Activated T-cell treated with anti-CD3 and anti-CD28 coated beads, Interleukin-2, amount 50 U/mL, for 72 hours (primary cell): ENCODE measurements around the gene PACS2. TPM values are rescaled to one million over a fixed set of nuclear protein-coding genes. Genes with fewer than 3 reads are reported as not detected.
"Not testable (repeated sequence)": the region's sequence is repeated elsewhere in the genome, so short reads cannot be mapped to it uniquely, and the experiment has no call there.

Experiments
- ATAC-seq, 2 donors: fragments of 150-1000 bp; cut with Tn5 transposase; replicated peaks in 1 of 2; 2 replicates each; pipeline ENCODE4 v1.10.0; 2021; ENCODE audit warnings: moderate library complexity in 2 of 2, mild to moderate bottlenecking in 1 of 2
- DNase-seq, 2 donors: peaks; one replicate each; pipeline ENCODE4 v3.0.0; 2021 to 2022; ENCODE audit warnings: mixed read lengths in 1 of 2
- H3K27ac Mint-ChIP-seq: one replicate; pipeline ENCODE4 v1.8.0; 2022; ENCODE audit warnings: mild to moderate bottlenecking, moderate library complexity, mixed read lengths
- H3K27me3 Mint-ChIP-seq: one replicate; pipeline ENCODE4 v1.8.0; 2022; ENCODE audit warnings: low read depth, mixed read lengths
- H3K36me3 Mint-ChIP-seq, 2 donors: one replicate each; pipeline ENCODE4 v1.8.0; 2022; ENCODE audit warnings: mixed read lengths in 2 of 2, mild to moderate bottlenecking in 1 of 2; ENCODE audit not compliant: insufficient read depth in 2 of 2
- H3K4me1 Mint-ChIP-seq: one replicate; pipeline ENCODE4 v1.8.0; 2022; ENCODE audit warnings: low read depth, mixed read lengths
- H3K4me3 Mint-ChIP-seq, 2 donors: one replicate each; pipeline ENCODE4 v1.8.0; 2022; ENCODE audit warnings: mild to moderate bottlenecking in 2 of 2, mixed read lengths in 2 of 2, moderate library complexity in 2 of 2
- H3K9me3 Mint-ChIP-seq, 2 donors: one replicate each; pipeline ENCODE4 v1.8.0; 2022; ENCODE audit warnings: mixed read lengths in 2 of 2
- total RNA-seq, 2 donors: library from RNA; stranded (reverse); gene quantifications; one replicate each; pipeline ENCODE4 v1.2.3, GENCODE V29; 2022

Gene PACS2
- total RNA-seq, 2 donors from 2014 or later, result 36.5 to 44.9 TPM

DNA sequence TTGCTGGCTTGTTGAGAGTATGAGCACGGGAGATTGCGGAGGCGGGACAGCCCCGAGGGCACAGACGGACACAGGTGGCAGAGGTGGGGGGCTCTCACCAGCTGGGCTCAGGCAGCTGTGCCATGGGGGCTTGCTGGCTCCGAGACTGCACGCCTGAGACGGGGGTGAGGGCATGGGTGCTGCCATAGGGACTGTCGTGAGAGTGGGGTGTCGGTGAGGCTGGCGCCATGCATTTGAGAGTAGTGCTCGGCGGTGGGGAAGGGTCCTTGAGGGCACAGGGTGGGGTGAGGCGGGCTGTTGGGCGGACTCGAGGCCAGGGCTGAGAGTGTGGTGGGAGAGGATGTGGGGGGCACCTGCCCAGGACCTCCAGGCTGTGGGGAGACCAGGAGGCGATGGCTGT is 43.1 kb downstream of the PACS2 start:
- Mint-ChIP-seq H3K9me3 (no peaks in the 10 kb centered on the region), H3K27ac (no peak overlapping the region), H3K27me3 (no peaks in the 10 kb centered on the region), H3K4me1 (peaks cover 9% of the 10 kb centered on the region), H3K4me3 (no peak overlapping the region), H3K36me3 (no peaks in the 10 kb centered on the region)
- no peak for ATAC-seq
- DNase-seq, result no peak

DNA sequence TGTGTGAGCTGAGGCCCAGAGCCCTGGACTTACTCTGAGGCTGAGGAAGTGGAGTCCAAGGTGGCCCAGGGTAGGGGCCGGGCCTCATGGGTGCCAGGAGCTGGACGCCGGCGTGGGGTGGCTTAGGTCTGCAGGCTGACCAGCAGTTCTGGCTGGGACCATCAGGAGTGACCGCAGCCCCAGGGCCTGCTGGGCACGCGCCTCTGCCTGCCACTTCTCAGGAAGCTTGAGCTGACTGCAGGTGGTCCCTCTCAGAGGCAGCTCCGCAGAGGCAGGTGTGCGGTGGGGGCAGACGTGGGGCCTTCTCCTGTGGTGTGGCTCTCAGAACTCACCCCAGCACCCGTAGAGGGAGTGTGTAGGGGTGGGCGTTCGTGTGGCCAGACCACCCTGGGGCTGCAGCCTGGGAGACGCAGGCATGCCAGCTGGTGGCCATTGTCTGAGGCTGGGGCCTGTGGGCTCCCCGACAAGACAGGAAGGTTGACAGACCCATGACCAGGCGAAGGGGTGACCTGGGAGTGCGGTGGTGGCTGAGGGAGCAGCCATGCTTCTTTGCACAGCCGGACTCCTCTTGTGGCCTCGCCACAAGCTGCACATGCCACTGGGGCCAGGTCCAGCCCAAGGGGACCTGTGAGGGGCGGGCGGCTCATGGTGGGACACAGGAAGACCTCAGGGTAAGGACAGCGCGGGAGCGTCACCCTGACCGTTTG is 43.7 kb downstream of the PACS2 start:
- DNase-seq, result no peak
- ATAC-seq, result no peak
- H3K36me3 Mint-ChIP-seq, result no peaks in the 10 kb centered on the region
- peaks cover 16% of the 10 kb centered on the region for H3K4me1 Mint-ChIP-seq
- H3K27me3 Mint-ChIP-seq, result no peaks in the 10 kb centered on the region
- H3K9me3 Mint-ChIP-seq, result no peaks in the 10 kb centered on the region
- H3K4me3 Mint-ChIP-seq, result no peak overlapping the region
- H3K27ac Mint-ChIP-seq, result no peak overlapping the region

DNA sequence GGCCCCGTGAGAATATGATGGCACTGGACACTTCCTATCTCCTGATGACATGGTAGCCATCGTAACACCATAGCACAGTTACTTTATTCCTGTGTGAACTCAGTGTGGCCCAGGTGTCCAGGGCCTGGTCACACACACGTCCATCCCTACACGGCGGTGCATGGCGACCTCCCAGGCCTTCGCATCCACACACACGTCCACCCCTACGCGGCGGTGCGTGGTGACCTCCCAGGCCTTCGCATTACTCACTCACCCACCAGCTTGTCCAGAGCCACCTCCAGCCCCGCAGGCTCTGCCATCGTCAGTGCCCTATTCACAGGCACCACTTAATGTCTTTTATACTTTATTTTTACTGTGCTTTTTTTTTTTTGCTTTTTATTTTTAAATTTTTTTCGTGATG is 44.4 kb downstream of the PACS2 start:
- Mint-ChIP-seq H3K4me1 (peaks cover 23% of the 10 kb centered on the region), H3K36me3 (no peaks in the 10 kb centered on the region), H3K27ac (no peak overlapping the region), H3K9me3 (no peaks in the 10 kb centered on the region), H3K27me3 (no peaks in the 10 kb centered on the region), H3K4me3 (no peak overlapping the region)
- DNase-seq (no peak), ATAC-seq (no peak)

DNA sequence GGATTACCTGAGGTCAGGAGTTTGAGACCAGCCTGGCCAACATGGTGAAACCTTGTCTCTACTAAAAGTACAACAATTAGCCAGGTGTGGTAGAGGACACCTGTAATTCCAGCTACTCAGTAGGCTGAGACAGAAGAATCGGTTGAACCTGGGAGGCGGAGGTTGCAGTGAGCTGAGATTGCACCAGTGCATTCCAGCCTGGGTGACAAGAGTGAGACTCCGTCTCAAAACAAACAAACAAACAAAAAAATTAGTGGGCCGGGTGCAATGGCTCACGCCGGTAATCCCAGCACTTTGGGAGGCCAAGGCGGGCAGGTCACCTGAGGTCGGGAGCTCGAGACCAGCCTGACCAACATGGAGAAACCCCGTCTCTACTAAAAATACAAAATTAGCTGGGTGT is 46.9 kb downstream of the PACS2 start:
- H3K4me3 Mint-ChIP-seq, result not testable (repeated sequence)

DNA sequence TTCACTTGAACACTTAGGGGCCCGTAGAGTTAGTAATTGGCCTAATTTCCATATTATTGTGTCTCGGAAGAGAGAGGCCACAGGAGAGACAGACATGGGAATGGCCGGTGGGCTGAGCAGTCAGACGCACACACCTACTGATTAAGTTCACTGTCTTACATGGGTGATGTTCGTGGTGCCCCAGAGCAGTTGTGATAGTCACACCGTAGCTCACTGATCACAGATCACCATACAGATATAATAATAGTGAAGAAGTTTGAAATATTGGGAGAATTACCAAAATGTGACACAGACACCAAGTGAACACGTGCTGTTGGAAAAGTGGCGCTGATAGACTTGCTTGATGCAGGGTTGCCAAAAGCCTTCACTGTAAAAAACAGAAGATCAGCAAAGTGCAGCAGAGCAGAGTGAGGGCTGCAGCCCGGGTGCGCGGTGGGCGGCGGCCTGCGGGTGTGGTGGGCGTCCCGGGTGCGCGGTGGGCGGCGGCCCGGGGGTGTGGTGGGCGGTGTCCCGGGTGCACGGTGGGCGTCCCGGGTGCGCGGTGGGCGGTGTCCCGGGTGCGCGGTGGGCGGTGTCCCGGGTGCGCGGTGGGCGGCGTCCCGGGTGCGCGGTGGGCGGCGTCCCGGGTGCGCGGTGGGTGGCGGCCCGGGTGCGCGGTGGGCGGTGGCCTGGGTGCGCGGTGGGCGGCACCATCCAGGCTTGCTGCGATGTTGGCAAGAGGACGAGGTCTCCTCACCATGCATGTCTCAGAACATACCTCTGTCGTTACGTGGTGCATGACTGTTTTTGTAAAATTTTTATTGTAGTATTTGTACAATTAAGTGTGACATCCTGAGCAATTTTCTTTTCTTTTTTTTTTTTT is 49.5 kb downstream of the PACS2 start:
- Mint-ChIP-seq H3K27me3 (no peaks in the 10 kb centered on the region), H3K27ac (peak overlapping the region; percentile 4), H3K4me3 (peak overlapping the region; percentile 59 to 77), H3K9me3 (no peaks in the 10 kb centered on the region), H3K4me1 (peaks cover 25% of the 10 kb centered on the region), H3K36me3 (no peaks in the 10 kb centered on the region)
- ATAC-seq (peak; percentile 65 to 79), DNase-seq (peak; percentile 41 to 46)

More for the DNA sequence above, 46.9 kb downstream of the PACS2 start:
- DNase-seq, H3K36me3 Mint-ChIP-seq, H3K27ac Mint-ChIP-seq, ATAC-seq, H3K9me3 Mint-ChIP-seq, H3K27me3 Mint-ChIP-seq: not testable (repeated sequence)
- peaks cover 25% of the 10 kb centered on the region for H3K4me1 Mint-ChIP-seq

DNA sequence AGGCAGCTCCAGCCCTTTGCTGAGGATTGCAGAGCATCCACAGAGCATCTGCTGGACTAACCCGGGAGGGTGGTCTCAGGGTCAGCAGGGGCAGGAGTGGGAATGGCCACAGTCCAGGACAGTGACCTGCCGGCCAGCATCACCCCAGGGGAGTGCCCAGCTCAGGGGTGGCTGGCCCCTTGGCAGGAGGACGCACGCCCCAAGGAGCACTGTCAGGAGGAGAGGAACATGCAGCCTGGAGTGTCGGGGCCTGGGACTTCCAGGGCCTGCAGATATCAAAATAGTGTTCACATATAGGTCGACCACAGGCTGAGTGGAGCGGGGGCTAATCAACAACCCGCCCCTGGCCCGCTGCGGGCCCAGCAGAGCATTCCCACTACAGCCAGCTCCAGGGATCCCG is 50.6 kb downstream of the PACS2 start:
- Mint-ChIP-seq H3K4me1 (peaks cover 25% of the 10 kb centered on the region), H3K36me3 (no peaks in the 10 kb centered on the region), H3K27ac (no peak overlapping the region), H3K27me3 (no peaks in the 10 kb centered on the region), H3K9me3 (no peaks in the 10 kb centered on the region), H3K4me3 (no peak overlapping the region)
- no peak for DNase-seq
- no peak for ATAC-seq

DNA sequence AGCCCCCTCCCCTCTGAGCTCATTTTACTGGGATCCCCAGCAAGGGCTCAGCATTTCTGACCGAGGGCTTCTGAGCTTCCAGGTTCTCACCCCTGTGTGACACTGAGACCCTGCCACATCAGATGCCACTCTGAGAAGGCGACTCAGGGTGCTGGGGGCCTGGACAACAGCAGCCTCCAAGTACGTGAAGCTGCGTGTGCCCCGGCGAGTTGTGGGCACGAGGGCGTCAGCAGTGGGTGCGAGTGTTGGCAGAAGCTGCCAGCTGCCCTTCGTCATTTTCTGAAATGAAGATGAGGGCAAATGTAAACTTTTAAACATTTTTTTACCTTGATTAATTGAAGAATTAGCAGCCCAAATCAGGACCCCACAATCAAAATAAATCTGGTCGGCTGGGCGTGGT is 51.1 kb downstream of the PACS2 start:
- no peaks in the 10 kb centered on the region for H3K36me3 Mint-ChIP-seq
- peaks cover 25% of the 10 kb centered on the region for H3K4me1 Mint-ChIP-seq
- ATAC-seq (no peak), DNase-seq (no peak)
- H3K27me3 Mint-ChIP-seq, result no peaks in the 10 kb centered on the region
- H3K27ac Mint-ChIP-seq, result no peak overlapping the region
- no peaks in the 10 kb centered on the region for H3K9me3 Mint-ChIP-seq
- no peak overlapping the region for H3K4me3 Mint-ChIP-seq

DNA sequence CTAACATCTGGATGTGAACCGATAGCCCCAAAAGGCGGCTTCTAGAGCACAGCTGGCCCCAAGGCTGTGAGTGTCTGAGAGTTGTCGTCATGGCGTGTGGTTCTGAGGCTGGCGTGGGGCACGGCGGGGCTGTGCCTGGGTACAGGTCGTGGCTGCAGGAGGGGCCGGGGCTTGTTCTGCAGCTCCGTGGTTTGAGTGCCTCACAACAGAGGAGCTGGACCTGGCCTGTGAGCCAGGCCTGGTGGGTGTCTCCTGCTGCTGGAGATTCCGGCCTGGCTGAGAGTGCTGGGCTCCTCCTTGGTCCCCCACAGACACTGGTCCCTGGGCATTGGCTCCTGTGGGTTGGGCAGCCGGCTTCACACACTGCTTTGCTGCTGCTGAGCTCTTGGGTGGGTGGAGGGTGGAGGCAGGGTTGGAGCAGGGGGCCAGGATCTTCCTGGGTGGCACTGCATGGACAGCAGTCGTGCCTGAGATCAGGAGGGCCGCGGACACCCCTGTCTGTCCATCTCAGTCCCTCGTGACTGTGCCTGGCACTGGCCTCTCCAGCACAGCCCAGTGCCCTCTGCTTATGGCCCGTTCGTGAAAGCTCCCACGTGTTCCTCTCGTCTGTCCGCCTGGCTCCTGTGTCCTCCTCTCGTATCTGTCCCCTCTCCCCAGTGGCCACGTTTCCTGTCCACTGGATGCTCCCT is 52.0 kb downstream of the PACS2 start:
- DNase-seq (no peak), ATAC-seq (no peak)
- H3K36me3 Mint-ChIP-seq, result no peaks in the 10 kb centered on the region
- H3K9me3 Mint-ChIP-seq, result no peaks in the 10 kb centered on the region
- no peaks in the 10 kb centered on the region for H3K27me3 Mint-ChIP-seq
- no peak overlapping the region for H3K27ac Mint-ChIP-seq
- H3K4me3 Mint-ChIP-seq, result no peak overlapping the region
- H3K4me1 Mint-ChIP-seq, result peaks cover 25% of the 10 kb centered on the region

DNA sequence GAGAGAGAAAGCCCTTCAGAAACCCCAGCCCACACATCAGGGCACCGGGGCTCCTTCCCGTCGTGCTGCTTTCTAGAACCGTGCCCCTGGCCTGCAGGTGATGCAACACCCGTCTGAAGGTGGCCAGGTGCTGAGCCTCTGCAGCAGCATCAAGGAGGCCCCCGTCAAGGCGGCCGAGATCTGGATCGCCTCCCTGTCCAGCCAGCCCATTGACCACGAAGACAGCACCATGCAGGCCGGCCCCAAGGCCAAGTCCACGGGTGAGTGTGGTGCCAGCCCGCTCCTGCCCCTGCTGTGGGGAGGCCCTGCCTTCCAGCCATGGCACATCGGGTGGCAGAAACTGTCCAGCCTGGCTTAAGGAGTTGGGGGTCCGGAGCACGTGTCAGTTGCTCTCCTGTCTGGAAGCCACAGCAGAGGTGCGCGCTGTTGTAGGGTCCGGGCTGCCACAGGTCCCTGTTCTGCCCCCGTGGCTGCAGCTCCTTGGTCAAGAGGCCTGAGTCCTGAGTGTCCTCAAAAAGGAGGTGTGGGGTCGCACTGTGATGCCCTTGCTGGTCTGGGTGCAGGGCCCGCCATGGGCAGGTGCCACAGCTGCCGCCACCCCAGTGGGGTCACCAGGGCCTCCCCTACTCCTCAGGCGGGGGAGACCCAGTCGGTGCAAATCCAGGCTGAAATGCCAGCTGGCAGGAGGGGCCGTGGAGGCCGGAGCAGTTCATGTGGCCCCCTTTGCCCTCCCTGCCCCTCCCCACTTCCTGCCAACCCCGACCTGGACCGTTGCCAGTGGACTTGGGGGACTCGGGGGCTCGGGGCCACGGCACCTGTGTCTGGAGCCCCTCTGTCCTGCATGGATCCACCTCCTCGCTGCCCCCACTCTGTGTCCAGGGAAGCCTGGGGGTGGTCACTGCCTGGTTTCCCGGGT is 52.8 kb downstream of the PACS2 start:
- no peak for DNase-seq
- no peak overlapping the region for H3K27ac Mint-ChIP-seq
- H3K9me3 Mint-ChIP-seq, result no peaks in the 10 kb centered on the region
- no peaks in the 10 kb centered on the region for H3K36me3 Mint-ChIP-seq
- H3K27me3 Mint-ChIP-seq, result no peaks in the 10 kb centered on the region
- H3K4me3 Mint-ChIP-seq, result no peak overlapping the region
- ATAC-seq, result no peak
- H3K4me1 Mint-ChIP-seq, result peaks cover 18% of the 10 kb centered on the region

DNA sequence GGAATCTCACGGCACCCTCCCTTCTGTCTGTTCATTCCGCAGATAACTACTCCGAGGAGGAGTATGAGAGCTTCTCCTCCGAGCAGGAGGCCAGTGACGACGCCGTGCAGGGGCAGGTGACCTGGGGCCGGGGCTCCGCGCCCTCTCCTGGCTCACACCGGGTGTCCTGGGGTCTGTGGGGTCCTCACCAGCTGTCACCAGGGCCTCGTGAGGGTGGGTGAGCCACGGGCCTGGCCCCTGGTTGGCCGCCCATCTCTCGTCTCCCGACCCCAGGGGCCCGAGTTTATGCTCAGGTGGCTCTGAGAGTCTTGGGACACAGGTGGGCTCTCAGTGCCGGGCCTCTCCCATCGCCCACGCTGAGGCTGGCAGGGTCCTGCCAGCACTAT is 53.5 kb downstream of the PACS2 start:
- ATAC-seq (no peak), DNase-seq (no peak)
- H3K27ac Mint-ChIP-seq, result no peak overlapping the region
- no peaks in the 10 kb centered on the region for H3K36me3 Mint-ChIP-seq
- H3K27me3 Mint-ChIP-seq, result no peaks in the 10 kb centered on the region
- H3K4me1 Mint-ChIP-seq, result peaks cover 12% of the 10 kb centered on the region
- H3K4me3 Mint-ChIP-seq, result no peak overlapping the region
- no peaks in the 10 kb centered on the region for H3K9me3 Mint-ChIP-seq

DNA sequence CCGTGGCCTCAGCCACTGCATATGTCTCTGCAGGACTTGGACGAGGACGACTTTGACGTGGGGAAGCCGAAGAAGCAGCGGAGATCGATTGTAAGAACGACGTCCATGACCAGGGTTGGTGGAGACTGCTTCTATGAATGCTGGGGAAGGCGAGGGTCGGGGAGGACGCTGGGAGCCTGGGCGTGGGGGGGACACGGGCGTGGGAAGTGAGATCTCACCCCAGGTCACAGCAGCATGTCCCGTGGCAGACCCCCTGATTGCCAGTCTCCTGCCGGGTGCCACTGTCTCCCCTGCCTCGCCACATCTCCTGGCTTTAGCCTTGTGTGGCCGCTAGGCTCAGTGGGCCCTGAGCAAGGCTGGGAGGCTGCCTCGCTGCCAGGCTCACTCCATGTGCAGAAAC is 53.9 kb downstream of the PACS2 start:
- DNase-seq, result no peak
- Mint-ChIP-seq H3K27me3 (no peaks in the 10 kb centered on the region), H3K4me3 (no peak overlapping the region), H3K9me3 (no peaks in the 10 kb centered on the region), H3K27ac (no peak overlapping the region), H3K36me3 (no peaks in the 10 kb centered on the region), H3K4me1 (peaks cover 8% of the 10 kb centered on the region)
- ATAC-seq, result no peak

DNA sequence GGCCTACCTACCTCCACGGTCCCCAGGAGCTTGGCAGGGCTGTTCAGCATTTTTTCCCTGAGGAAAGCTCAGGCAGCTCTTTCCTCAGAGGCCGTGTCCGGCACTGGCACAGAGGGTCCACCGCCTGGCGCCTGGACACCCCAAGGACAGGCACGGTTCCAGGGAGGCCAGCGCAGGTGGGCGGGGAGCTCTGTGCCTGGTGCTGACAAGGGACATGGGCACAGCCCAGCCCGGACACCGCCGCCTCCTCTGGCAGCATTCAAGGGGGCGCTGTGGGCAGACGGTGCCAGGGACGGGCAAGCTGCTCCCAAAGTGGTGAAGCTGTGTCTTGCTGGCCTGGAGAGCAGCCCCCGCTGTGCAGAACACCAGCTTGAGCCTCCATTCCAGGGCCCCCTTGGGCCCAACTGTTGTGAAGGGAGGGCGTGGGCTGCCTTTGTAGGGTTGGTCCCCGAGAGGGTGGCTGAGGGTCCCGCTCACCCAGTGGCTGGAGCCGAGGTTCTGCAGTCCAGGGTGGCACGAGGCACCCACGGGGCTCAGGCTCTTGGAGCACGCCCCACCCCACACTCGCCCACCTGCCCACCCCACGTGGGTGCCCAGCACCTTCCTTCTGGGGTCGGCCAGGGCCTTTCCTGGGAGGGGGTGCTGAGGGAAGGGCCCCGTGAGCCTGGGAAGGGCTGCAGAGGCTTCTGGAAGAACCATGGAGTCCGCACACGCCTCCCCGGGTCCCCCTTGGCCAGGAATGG is 54.5 kb downstream of the PACS2 start:
- Mint-ChIP-seq H3K36me3 (no peaks in the 10 kb centered on the region), H3K4me1 (peaks cover 1% of the 10 kb centered on the region), H3K9me3 (no peaks in the 10 kb centered on the region), H3K4me3 (no peak overlapping the region), H3K27ac (no peak overlapping the region), H3K27me3 (no peaks in the 10 kb centered on the region)
- DNase-seq (no peak), ATAC-seq (no peak)
